HepG2 (cell line): ENCODE measurements around the gene KIF1B.

Source experiments
- SAFB2 ChIP-seq: sonication (generic); formaldehyde crosslinking; IDR thresholded peaks from 2 replicates; pipeline ENCODE4 v1.5.1; 2020; ENCODE audit warnings: missing genetic modification reagents, low read depth, mild to moderate bottlenecking, borderline replicate concordance
- TAF1 ChIP-seq: sonication (generic); formaldehyde crosslinking; IDR thresholded peaks from 2 replicates; pipeline ENCODE4 v1.4.0; 2020; ENCODE audit warnings: missing genetic modification reagents

GRCh38 chr1:10229903-10230302 is 19.5 kb downstream of the KIF1B start:
- TF ChIP-seq SAFB2 (CRISPR knock-in tag) (no peak), TAF1 (CRISPR knock-in tag) (no peak)
